ENCODE results near the gene NANOS3. TPM values are rescaled to one million over a fixed set of nuclear protein-coding genes. Genes with fewer than 3 reads are reported as not detected.
A peak's percentile ranks its signal among the peaks of the same experiment; 100 is the strongest.

The NANOS3 gene
- total RNA-seq, 1 donor from 2014 or later: not detected

- H3K27ac Mint-ChIP-seq: peak overlapping the region; percentile 57
- peaks cover 22% of the 10 kb centered on the region for H3K4me1 Mint-ChIP-seq
- H3K27me3 ChIP-seq: no peaks in the 10 kb centered on the region
- DNase-seq (ENCODE audit: low spot score): no peak
- peaks cover 7% of the 10 kb centered on the region for H3F3A ChIP-seq (ENCODE audit: low read depth)
- no peak overlapping the region for H2AFZ ChIP-seq (replicated peaks)
- H3K79me2 ChIP-seq (ENCODE audit: low read depth): no peaks in the 10 kb centered on the region
- no peaks in the 10 kb centered on the region for H4K20me1 ChIP-seq (ENCODE audit: low read depth)
- H3K36me3 ChIP-seq: no peaks in the 10 kb centered on the region
- H3K4me2 ChIP-seq: no peak overlapping the region
- no peak overlapping the region for H3K27ac ChIP-seq
- H3K4me3 Mint-ChIP-seq: peak overlapping the region; percentile 43
- no peaks in the 10 kb centered on the region for H3K9me3 ChIP-seq (ENCODE audit: low read depth)
- peaks cover 1% of the 10 kb centered on the region for H3K36me3 Mint-ChIP-seq
- no peak overlapping the region for H3K9ac ChIP-seq
- no peak overlapping the region for H3K4me3 ChIP-seq
- H3K9me3 Mint-ChIP-seq: no peaks in the 10 kb centered on the region
- H3K4me1 ChIP-seq: peaks cover 11% of the 10 kb centered on the region
- no peak for TF ChIP-seq CTCF (IDR thresholded peaks at IDR 0.05)
- no peak for TF ChIP-seq EZH2phosphoT487 (IDR thresholded peaks at IDR 0.05)
- no peak for TF ChIP-seq EZH2 (IDR thresholded peaks at IDR 0.05)
- peaks cover 4% of the 10 kb centered on the region for H3K27me3 Mint-ChIP-seq (ENCODE audit: insufficient read depth, low read depth)
Measured at GRCh38 chr19:13885826-13886365, 9.0 kb downstream of the NANOS3 start.

- Mint-ChIP-seq H3K4me3 (no peak overlapping the region), H3K36me3 (peaks cover 1% of the 10 kb centered on the region), H3K9me3 (no peaks in the 10 kb centered on the region), H3K27me3 (ENCODE audit: insufficient read depth, low read depth) (peaks cover 2% of the 10 kb centered on the region), H3K27ac (no peak overlapping the region), H3K4me1 (peaks cover 10% of the 10 kb centered on the region)
- no peak overlapping the region for H3K9ac ChIP-seq
- H3K27ac ChIP-seq: no peak overlapping the region
- no peaks in the 10 kb centered on the region for H3F3A ChIP-seq (ENCODE audit: low read depth)
- H3K36me3 ChIP-seq: no peaks in the 10 kb centered on the region
- H3K27me3 ChIP-seq: no peaks in the 10 kb centered on the region
- no peak overlapping the region for H2AFZ ChIP-seq (replicated peaks)
- H3K79me2 ChIP-seq (ENCODE audit: low read depth): no peaks in the 10 kb centered on the region
- no peaks in the 10 kb centered on the region for H4K20me1 ChIP-seq (ENCODE audit: low read depth)
- H3K9me3 ChIP-seq (ENCODE audit: low read depth): no peaks in the 10 kb centered on the region
- H3K4me2 ChIP-seq: no peak overlapping the region
- H3K4me1 ChIP-seq: no peaks in the 10 kb centered on the region
- TF ChIP-seq EZH2phosphoT487 (IDR thresholded peaks at IDR 0.05): no peak
- no peak for TF ChIP-seq CTCF (IDR thresholded peaks at IDR 0.05)
- no peak for TF ChIP-seq EZH2 (IDR thresholded peaks at IDR 0.05)
- no peak for DNase-seq (ENCODE audit: low spot score)
- H3K4me3 ChIP-seq: no peak overlapping the region
Measured at GRCh38 chr19:13887018-13887436, 10.1 kb downstream of the NANOS3 start.

GRCh38 chr19:13887517-13887916, 10.6 kb downstream of the NANOS3 start:
- no peak overlapping the region for H3K27ac Mint-ChIP-seq

More at GRCh38 chr19:13887517-13887916, 10.6 kb downstream of the NANOS3 start:
- Histone ChIP-seq H3K9me3 (ENCODE audit: low read depth) (no peaks in the 10 kb centered on the region), H3K4me1 (no peaks in the 10 kb centered on the region), H3K36me3 (no peaks in the 10 kb centered on the region), H3K27ac (no peak overlapping the region), H3K4me2 (no peak overlapping the region), H3K27me3 (no peaks in the 10 kb centered on the region), H4K20me1 (ENCODE audit: low read depth) (no peaks in the 10 kb centered on the region), H3K4me3 (no peak overlapping the region), H3K79me2 (ENCODE audit: low read depth) (no peaks in the 10 kb centered on the region), H3K9ac (no peak overlapping the region), H3F3A (ENCODE audit: low read depth) (no peaks in the 10 kb centered on the region), H2AFZ (replicated peaks) (no peak overlapping the region)
- Mint-ChIP-seq H3K27me3 (ENCODE audit: insufficient read depth, low read depth) (peaks cover 2% of the 10 kb centered on the region), H3K9me3 (no peaks in the 10 kb centered on the region), H3K4me1 (peaks cover 7% of the 10 kb centered on the region), H3K4me3 (no peak overlapping the region), H3K36me3 (peaks cover 1% of the 10 kb centered on the region)
- TF ChIP-seq EZH2 (IDR thresholded peaks at IDR 0.05): no peak
- TF ChIP-seq CTCF (IDR thresholded peaks at IDR 0.05): no peak
- no peak for TF ChIP-seq EZH2phosphoT487 (IDR thresholded peaks at IDR 0.05)
- no peak for DNase-seq (ENCODE audit: low spot score)

All from neural progenitor cell (in vitro differentiated cells).